Measurements from ENCODE around the gene WWC2.

WWC2 gene

GRCh38 chr4:183071222-183071621 lies 27.8 kb upstream of the WWC2 start:
- Histone ChIP-seq H3K4me1 (no peaks in the 10 kb centered on the region), H3K9me3 (ENCODE audit: control insufficient read depth, low read length) (no peaks in the 10 kb centered on the region), H3K9ac (no peak overlapping the region), H3K36me3 (ENCODE audit: control insufficient read depth, insufficient read depth, low read length) (no peaks in the 10 kb centered on the region), H3K79me2 (no peaks in the 10 kb centered on the region), H3K27ac (no peak overlapping the region), H2AFZ (no peak overlapping the region), H3K4me3 (ENCODE audit: low read depth, low read length) (no peak overlapping the region), H3K4me2 (ENCODE audit: low read length) (no peak overlapping the region), H3K27me3 (ENCODE audit: control insufficient read depth, insufficient read depth, low read length) (no peaks in the 10 kb centered on the region)
- TF ChIP-seq CTCF (IDR thresholded peaks at IDR 0.05), result no peak

- no peaks in the 10 kb centered on the region for H3K4me1 ChIP-seq
- no peak overlapping the region for H3K9ac ChIP-seq
- H3K9me3 ChIP-seq (ENCODE audit: control insufficient read depth, low read length), result no peaks in the 10 kb centered on the region
- H3K27ac ChIP-seq, result no peak overlapping the region
- no peaks in the 10 kb centered on the region for H3K27me3 ChIP-seq (ENCODE audit: control insufficient read depth, insufficient read depth, low read length)
- H3K79me2 ChIP-seq, result no peaks in the 10 kb centered on the region
- H3K4me3 ChIP-seq (ENCODE audit: low read depth, low read length), result no peak overlapping the region
- H2AFZ ChIP-seq, result no peak overlapping the region
- no peak overlapping the region for H3K4me2 ChIP-seq (ENCODE audit: low read length)
- no peak for TF ChIP-seq CTCF (IDR thresholded peaks at IDR 0.05)
- no peaks in the 10 kb centered on the region for H3K36me3 ChIP-seq (ENCODE audit: control insufficient read depth, insufficient read depth, low read length)
These were observed 26.9 kb upstream of the WWC2 start for GRCh38 chr4:183072176-183072575.

GRCh38 chr4:183073838-183074145 lies 25.3 kb upstream of the WWC2 start:
- H3K9me3 ChIP-seq (ENCODE audit: control insufficient read depth, low read length), result no peaks in the 10 kb centered on the region
- no peaks in the 10 kb centered on the region for H3K79me2 ChIP-seq
- no peak overlapping the region for H3K4me2 ChIP-seq (ENCODE audit: low read length)
- H3K9ac ChIP-seq, result no peak overlapping the region
- no peak for TF ChIP-seq CTCF (IDR thresholded peaks at IDR 0.05)
- no peaks in the 10 kb centered on the region for H3K27me3 ChIP-seq (ENCODE audit: control insufficient read depth, insufficient read depth, low read length)
- no peak overlapping the region for H3K27ac ChIP-seq
- H3K36me3 ChIP-seq (ENCODE audit: control insufficient read depth, insufficient read depth, low read length), result no peaks in the 10 kb centered on the region
- H2AFZ ChIP-seq, result no peak overlapping the region
- H3K4me3 ChIP-seq (ENCODE audit: low read depth, low read length), result no peak overlapping the region
- no peaks in the 10 kb centered on the region for H3K4me1 ChIP-seq

GRCh38 chr4:183074288-183074990 lies 24.6 kb upstream of the WWC2 start:
- TF ChIP-seq CTCF (IDR thresholded peaks at IDR 0.05), result no peak
- H3K4me3 ChIP-seq (ENCODE audit: low read depth, low read length), result no peak overlapping the region
- H3K27me3 ChIP-seq (ENCODE audit: control insufficient read depth, insufficient read depth, low read length), result no peaks in the 10 kb centered on the region
- H3K9ac ChIP-seq, result no peak overlapping the region
- H3K36me3 ChIP-seq (ENCODE audit: control insufficient read depth, insufficient read depth, low read length), result no peaks in the 10 kb centered on the region
- no peaks in the 10 kb centered on the region for H3K4me1 ChIP-seq
- H2AFZ ChIP-seq, result no peak overlapping the region
- H3K79me2 ChIP-seq, result no peaks in the 10 kb centered on the region
- no peak overlapping the region for H3K4me2 ChIP-seq (ENCODE audit: low read length)
- H3K27ac ChIP-seq, result no peak overlapping the region
- H3K9me3 ChIP-seq (ENCODE audit: control insufficient read depth, low read length), result no peaks in the 10 kb centered on the region

GRCh38 chr4:183078634-183079033 lies 20.4 kb upstream of the WWC2 start:
- no peaks in the 10 kb centered on the region for H3K9me3 ChIP-seq (ENCODE audit: control insufficient read depth, low read length)
- no peaks in the 10 kb centered on the region for H3K36me3 ChIP-seq (ENCODE audit: control insufficient read depth, insufficient read depth, low read length)
- H2AFZ ChIP-seq, result no peak overlapping the region
- no peak overlapping the region for H3K27ac ChIP-seq
- no peak overlapping the region for H3K4me3 ChIP-seq (ENCODE audit: low read depth, low read length)
- H3K9ac ChIP-seq, result no peak overlapping the region
- no peak overlapping the region for H3K4me2 ChIP-seq (ENCODE audit: low read length)
- no peaks in the 10 kb centered on the region for H3K27me3 ChIP-seq (ENCODE audit: control insufficient read depth, insufficient read depth, low read length)
- no peak for TF ChIP-seq CTCF (IDR thresholded peaks at IDR 0.05)
- H3K79me2 ChIP-seq, result no peaks in the 10 kb centered on the region
- H3K4me1 ChIP-seq, result no peaks in the 10 kb centered on the region

Data from parathyroid adenoma (tissue), 2 donors.